Upper lobe of right lung (tissue), 1 donor: ENCODE results near the gene ERAP2. TPM values are rescaled to one million over a fixed set of nuclear protein-coding genes. Genes with fewer than 3 reads are reported as not detected.

Experiments used
- ATAC-seq: fragments of 200-7000 bp; cut with Tn5 transposase; one replicate; pipeline ENCODE4 v1.9.1; 2020; ENCODE audit warnings: mild to moderate bottlenecking, moderate library complexity
- DNase-seq: peaks from one replicate; pipeline ENCODE4 v3.0.0-alpha.2; 2020
- H3K27ac ChIP-seq: fragments of 200-600 bp; one replicate; pipeline ENCODE4 v1.8.0; 2022
- H3K27me3 ChIP-seq: fragments of 200-600 bp; one replicate; pipeline ENCODE4 v1.8.0; 2022; ENCODE audit warnings: mild to moderate bottlenecking
- H3K36me3 ChIP-seq: fragments of 200-600 bp; one replicate; pipeline ENCODE4 v1.8.0; 2022
- H3K4me1 ChIP-seq: fragments of 200-600 bp; one replicate; pipeline ENCODE4 v1.8.0; 2022
- H3K4me3 ChIP-seq: fragments of 200-600 bp; one replicate; pipeline ENCODE4 v1.8.0; 2022; ENCODE audit warnings: mild to moderate bottlenecking
- H3K9me3 ChIP-seq: fragments of 200-600 bp; one replicate; pipeline ENCODE4 v1.8.0; 2022
- CTCF ChIP-seq: fragments of 200-600 bp; IDR thresholded peaks from one replicate; pipeline ENCODE4 v1.8.0; 2022; ENCODE audit warnings: antibody characterized with exemption
- intact Hi-C: fragments of 100-400 bp; cut with DNase I; formaldehyde crosslinking; loops from one replicate; pipeline ENCODE4 v1.11.0; 2022
- total RNA-seq: library from RNA; stranded (reverse); fragmentation: NEBNext Ultra II Directional; extraction: Animal tissue kit (Norgen Biotek cat#: 25700); gene quantifications from one replicate; pipeline ENCODE4 v1.2.1, GENCODE V29; 2021
- donor health status: DM: no; HTN: yes; CAD: no; lungs with severe emphysema.

ERAP2 gene
- total RNA-seq, 1 donor from 2014 or later, result 26.9 TPM

DNA sequence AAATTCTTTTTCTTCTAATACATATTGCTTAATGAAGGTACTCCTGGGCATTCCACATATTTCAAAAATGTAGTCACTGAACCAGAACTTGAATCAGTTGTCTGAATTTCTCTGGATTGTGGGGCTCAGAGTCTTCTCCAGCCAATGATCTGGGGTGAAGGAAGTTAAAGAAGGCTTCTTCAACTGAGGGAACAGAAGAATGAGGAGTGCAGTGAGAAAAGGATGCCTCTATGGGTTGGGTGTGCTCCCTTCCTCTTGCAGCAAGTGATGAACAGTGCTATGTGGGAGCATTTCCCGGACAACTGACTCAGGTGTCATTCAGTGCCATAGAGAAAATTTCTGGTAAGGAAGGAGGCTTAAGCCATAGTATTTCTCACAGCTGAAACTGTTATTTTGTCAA lies 67.5 kb downstream of the ERAP2 start:
- Histone ChIP-seq H3K4me3 (no peak overlapping the region), H3K36me3 (no peaks in the 10 kb centered on the region), H3K4me1 (no peaks in the 10 kb centered on the region), H3K27me3 (no peaks in the 10 kb centered on the region), H3K9me3 (no peaks in the 10 kb centered on the region), H3K27ac (no peak overlapping the region)
- TF ChIP-seq CTCF, result no peak
- ATAC-seq (no peak), DNase-seq (no peak)
- intact Hi-C loops, result no loop called here

- no peak for DNase-seq
- no peaks in the 10 kb centered on the region for H3K27me3 ChIP-seq
- no peak overlapping the region for H3K4me3 ChIP-seq
- no peaks in the 10 kb centered on the region for H3K4me1 ChIP-seq
- no peak for ATAC-seq
- H3K27ac ChIP-seq, result no peak overlapping the region
- no peak for TF ChIP-seq CTCF
- H3K9me3 ChIP-seq, result no peaks in the 10 kb centered on the region
- H3K36me3 ChIP-seq, result no peaks in the 10 kb centered on the region
- intact Hi-C loops, result no loop called here
Measured at GRCh38 chr5:96945144-96945897, 69.0 kb downstream of the ERAP2 start.

DNA sequence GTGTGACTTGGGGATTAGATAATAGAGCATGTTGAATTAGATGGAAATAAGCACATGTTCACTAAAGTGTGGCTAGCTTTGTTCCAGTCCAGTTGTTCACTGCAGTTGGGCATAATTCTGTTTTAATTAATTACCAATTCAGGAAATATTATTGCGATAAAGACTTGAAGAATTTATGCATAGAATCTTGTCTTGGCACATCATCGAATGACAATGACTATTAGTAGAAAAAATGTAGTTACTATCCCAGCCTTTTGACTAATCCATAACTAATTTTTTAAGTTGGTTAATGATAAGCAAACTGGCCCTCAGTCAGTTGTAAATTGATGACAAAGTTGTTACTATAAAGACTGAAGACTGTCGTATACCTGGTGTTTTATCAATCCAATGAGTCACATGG lies 70.1 kb downstream of the ERAP2 start:
- no peak overlapping the region for H3K4me3 ChIP-seq
- no peaks in the 10 kb centered on the region for H3K9me3 ChIP-seq
- H3K27ac ChIP-seq, result no peak overlapping the region
- H3K27me3 ChIP-seq, result no peaks in the 10 kb centered on the region
- ATAC-seq (no peak), DNase-seq (no peak)
- H3K4me1 ChIP-seq, result no peaks in the 10 kb centered on the region
- no peaks in the 10 kb centered on the region for H3K36me3 ChIP-seq
- no peak for TF ChIP-seq CTCF
- intact Hi-C loops, result no loop called here

DNA sequence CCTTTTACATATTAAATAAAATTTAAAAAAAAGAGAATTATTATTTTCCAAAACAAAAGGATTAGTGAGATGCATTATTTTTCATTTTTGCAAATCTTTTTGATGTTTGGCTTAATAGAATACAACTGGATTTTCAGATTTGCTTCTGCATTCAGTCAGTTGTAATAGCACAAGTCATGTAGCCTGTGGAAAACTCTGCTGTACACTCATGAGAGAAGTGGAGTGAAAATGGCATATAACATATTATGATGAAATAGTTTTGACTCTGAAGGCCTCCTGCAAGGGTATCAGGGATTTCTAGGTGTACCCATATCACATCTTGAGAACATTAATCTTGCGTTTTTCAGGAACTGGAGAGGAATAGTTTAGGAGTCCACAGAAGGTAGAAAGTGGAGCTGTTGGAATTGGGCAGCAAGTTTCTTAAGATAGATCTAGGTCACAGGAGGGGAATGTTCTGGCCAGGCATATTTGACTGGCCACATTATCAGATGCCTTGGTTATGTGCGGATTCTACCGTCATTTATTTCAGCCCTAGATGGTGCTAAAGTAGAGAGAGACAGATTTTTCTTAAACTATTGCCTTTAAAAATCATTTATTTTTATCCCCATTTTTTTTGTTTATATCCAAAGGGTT lies 75.9 kb downstream of the ERAP2 start:
- Histone ChIP-seq H3K9me3 (no peaks in the 10 kb centered on the region), H3K27me3 (no peaks in the 10 kb centered on the region), H3K4me3 (no peak overlapping the region), H3K36me3 (no peaks in the 10 kb centered on the region), H3K4me1 (peaks cover 6% of the 10 kb centered on the region), H3K27ac (no peak overlapping the region)
- TF ChIP-seq CTCF, result no peak
- no peak for DNase-seq
- ATAC-seq, result no peak
- intact Hi-C loops, result no loop called here

GRCh38 chr5:96952974-96953730 lies 76.9 kb downstream of the ERAP2 start:
- H3K27ac ChIP-seq, result no peak overlapping the region
- intact Hi-C loops, result no loop called here

More at GRCh38 chr5:96952974-96953730, 76.9 kb downstream of the ERAP2 start:
- no peak for TF ChIP-seq CTCF
- H3K4me1 ChIP-seq, result peaks cover 13% of the 10 kb centered on the region
- no peaks in the 10 kb centered on the region for H3K27me3 ChIP-seq
- ATAC-seq (no peak), DNase-seq (no peak)
- H3K36me3 ChIP-seq, result no peaks in the 10 kb centered on the region
- no peak overlapping the region for H3K4me3 ChIP-seq
- H3K9me3 ChIP-seq, result no peaks in the 10 kb centered on the region
